Effector memory CD4-positive, alpha-beta T cell (primary cell): ENCODE measurements around the gene KIRREL3.

Experiments used
- DNase-seq, 3 donors: peaks; one replicate each; pipeline ENCODE4 v3.0.0-alpha.2; 2020
- H3K27ac ChIP-seq: 2 replicates; pipeline ENCODE4 v1.7.0; 2013; ENCODE audit warnings: mild to moderate bottlenecking, low read length, moderate library complexity; ENCODE audit not compliant: insufficient read depth, poor library complexity, severe bottlenecking
- H3K27me3 ChIP-seq: replicated peaks from 2 replicates; pipeline ENCODE4 v1.7.0; 2013; ENCODE audit warnings: mild to moderate bottlenecking, low read length; ENCODE audit not compliant: insufficient read depth, control insufficient read depth, poor library complexity, severe bottlenecking
- H3K36me3 ChIP-seq: 2 replicates; pipeline ENCODE4 v1.7.0; 2013; ENCODE audit warnings: mild to moderate bottlenecking, low read length, moderate library complexity; ENCODE audit not compliant: control insufficient read depth, insufficient read depth
- H3K4me1 ChIP-seq: 2 replicates; pipeline ENCODE4 v1.7.0; 2013; ENCODE audit warnings: low read length, mild to moderate bottlenecking; ENCODE audit not compliant: control insufficient read depth, insufficient read depth, poor library complexity, severe bottlenecking
- H3K4me3 ChIP-seq: 2 replicates; pipeline ENCODE4 v1.7.0; 2013; ENCODE audit warnings: low read length, low read depth, mild to moderate bottlenecking; ENCODE audit not compliant: insufficient read depth, poor library complexity, severe bottlenecking
- H3K9me3 ChIP-seq: 2 replicates; pipeline ENCODE4 v1.7.0; 2013; ENCODE audit warnings: mild to moderate bottlenecking, low read length, moderate library complexity; ENCODE audit not compliant: control insufficient read depth

Gene KIRREL3

DNA sequence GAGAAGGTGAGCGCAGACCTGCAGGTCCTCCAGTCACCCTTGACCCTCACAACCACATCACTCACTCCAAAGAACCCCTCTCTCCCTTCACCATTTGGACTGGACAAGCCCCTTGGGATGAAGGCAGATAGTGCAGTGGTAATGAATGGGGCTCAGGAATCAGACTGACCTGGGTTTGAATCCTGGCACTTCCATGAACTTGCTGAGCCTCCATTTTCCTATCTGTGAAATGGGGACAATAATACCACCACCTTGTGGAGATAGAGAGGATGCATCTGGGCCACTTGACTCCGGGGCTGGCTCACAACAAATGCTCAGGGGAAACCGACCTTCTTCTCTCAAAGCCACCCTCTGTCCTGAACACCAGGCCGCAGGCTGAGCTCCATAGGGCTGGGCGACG is 467.0 kb downstream of the KIRREL3 start:
- no peaks in the 10 kb centered on the region for H3K9me3 ChIP-seq
- no peak overlapping the region for H3K27ac ChIP-seq
- no peak for DNase-seq
- no peak overlapping the region for H3K4me3 ChIP-seq
- H3K36me3 ChIP-seq = no peaks in the 10 kb centered on the region
- H3K4me1 ChIP-seq = no peaks in the 10 kb centered on the region
- H3K27me3 ChIP-seq = no peaks in the 10 kb centered on the region

DNA sequence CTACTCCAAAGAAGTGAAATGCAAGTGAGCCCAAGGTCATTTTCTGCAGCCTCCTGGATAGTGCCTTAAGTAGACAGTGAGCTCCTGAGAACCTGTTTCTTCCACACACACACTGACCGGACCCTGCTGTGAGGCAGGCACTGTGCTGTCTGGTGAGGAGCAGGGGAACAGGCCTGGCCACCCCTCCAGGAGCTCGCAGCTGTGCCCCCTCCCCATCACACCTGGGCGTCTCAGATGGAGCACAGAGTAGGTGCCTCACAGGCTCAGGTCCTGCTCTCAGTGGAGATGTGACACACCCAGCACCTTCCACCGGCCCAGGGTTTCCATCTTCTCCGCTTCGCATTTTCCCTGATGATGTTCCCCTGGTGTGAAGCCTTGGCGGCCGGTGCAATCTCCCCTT is 470.2 kb downstream of the KIRREL3 start:
- H3K4me3 ChIP-seq = no peak overlapping the region
- no peaks in the 10 kb centered on the region for H3K36me3 ChIP-seq
- H3K4me1 ChIP-seq = no peaks in the 10 kb centered on the region
- H3K9me3 ChIP-seq = no peaks in the 10 kb centered on the region
- no peak overlapping the region for H3K27ac ChIP-seq
- DNase-seq = no peak
- H3K27me3 ChIP-seq = no peaks in the 10 kb centered on the region

DNA sequence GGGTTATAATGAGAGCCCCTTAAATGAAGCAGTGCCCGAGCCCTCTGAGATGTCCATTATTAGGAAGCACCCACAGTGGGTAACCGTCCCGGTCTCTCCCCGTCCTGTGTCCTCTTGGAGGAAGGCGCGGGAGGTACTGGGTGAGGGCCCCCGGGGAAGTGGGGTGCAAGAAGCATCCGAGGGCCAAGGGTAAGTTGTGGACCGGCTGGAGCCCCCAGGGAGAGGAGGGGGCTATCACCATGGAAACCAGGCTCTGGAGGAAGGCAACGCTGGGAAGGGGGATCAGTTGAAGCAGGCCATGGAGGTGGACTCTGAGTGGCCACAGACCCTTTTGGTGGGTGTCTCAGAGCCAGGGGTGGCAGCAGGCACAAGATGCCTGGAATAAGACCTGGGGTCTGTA is 471.5 kb downstream of the KIRREL3 start:
- Histone ChIP-seq H3K27me3 (no peaks in the 10 kb centered on the region), H3K4me3 (no peak overlapping the region), H3K27ac (no peak overlapping the region), H3K9me3 (no peaks in the 10 kb centered on the region), H3K4me1 (no peaks in the 10 kb centered on the region), H3K36me3 (no peaks in the 10 kb centered on the region)
- no peak for DNase-seq

DNA sequence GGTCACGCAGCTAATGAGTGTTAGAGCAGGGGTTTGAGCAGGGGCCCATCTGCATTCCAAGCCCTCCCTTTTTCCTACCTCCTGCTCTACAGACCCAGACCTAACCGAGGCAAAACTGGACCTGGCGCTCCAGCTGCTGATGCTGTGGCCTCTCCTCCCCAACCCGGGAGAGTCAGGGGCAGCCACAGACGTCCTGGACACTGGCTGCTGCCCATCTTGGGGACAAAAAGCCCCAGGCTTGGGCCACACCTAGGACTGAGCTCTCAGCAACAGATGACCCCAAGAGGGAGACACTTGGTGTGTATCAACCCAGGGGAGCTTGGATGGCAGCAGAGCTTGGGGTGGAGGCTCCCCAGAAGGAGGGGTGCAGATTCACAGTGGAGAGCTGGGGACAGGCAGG is 472.5 kb downstream of the KIRREL3 start:
- no peaks in the 10 kb centered on the region for H3K4me1 ChIP-seq
- H3K4me3 ChIP-seq = no peak overlapping the region
- H3K9me3 ChIP-seq = no peaks in the 10 kb centered on the region
- H3K27ac ChIP-seq = no peak overlapping the region
- no peaks in the 10 kb centered on the region for H3K36me3 ChIP-seq
- no peak for DNase-seq
- H3K27me3 ChIP-seq = no peaks in the 10 kb centered on the region

DNA sequence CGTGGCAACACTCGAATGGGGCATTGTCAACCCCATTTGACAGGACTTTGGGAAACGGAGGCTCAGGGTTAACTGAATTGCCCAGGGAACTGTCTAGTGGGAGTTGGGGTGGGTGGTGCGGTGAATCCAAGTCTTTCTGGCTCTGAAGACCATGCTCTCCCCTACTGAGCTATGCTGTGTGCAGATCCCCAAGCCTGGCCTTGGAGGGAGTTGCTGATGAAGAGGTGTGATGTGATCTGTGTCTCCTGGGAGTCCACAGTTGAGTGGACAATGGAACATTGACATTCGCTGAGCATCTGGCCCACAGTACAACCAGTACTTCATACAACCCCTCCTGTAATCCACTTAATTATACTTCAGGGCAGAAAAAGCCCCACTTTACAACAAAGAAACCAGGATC is 472.9 kb downstream of the KIRREL3 start:
- H3K4me1 ChIP-seq = no peaks in the 10 kb centered on the region
- DNase-seq = no peak
- H3K36me3 ChIP-seq = no peaks in the 10 kb centered on the region
- no peaks in the 10 kb centered on the region for H3K9me3 ChIP-seq
- H3K27ac ChIP-seq = no peak overlapping the region
- no peaks in the 10 kb centered on the region for H3K27me3 ChIP-seq
- H3K4me3 ChIP-seq = no peak overlapping the region

DNA sequence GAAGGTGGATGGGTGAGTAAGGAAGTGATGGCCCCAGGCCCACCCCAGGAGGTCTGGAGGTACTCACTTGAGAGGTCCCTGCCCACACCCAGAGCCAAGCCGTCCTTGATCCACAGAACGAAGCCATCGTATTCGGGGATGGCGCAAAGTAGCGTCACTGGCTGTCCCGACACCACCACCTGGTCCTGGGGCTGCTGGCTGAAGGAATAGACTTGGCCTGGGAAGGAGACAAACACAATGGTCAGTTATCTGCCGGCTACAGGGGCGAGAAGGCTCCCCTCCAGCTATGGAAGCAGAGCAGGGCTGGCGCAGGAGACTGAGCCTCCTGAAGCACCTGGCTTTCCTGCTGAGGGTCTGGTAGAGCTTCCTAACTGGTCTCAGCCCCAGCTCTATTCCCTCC is 474.1 kb downstream of the KIRREL3 start:
- no peaks in the 10 kb centered on the region for H3K36me3 ChIP-seq

DNA sequence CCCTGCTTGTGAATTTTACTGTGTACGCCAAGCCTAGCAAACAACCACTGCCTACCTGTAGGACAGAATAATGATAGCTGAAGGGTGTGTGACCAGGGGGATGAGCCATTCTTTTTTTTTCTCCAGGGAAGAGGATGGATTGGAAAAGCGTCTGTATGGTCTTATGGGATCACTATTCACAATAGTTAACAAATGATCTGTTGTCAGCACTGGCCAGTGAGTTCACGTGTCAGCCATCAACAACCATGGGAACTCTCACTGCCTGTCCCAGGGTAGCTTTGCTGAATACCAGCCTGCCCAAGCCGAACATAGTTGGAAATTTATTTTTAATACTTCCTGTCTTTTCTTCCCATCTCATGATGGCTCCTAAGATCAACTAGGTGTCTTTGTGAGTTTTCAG is 474.9 kb downstream of the KIRREL3 start:
- no peaks in the 10 kb centered on the region for H3K4me1 ChIP-seq
- H3K4me3 ChIP-seq = no peak overlapping the region
- H3K27me3 ChIP-seq = no peaks in the 10 kb centered on the region
- no peaks in the 10 kb centered on the region for H3K36me3 ChIP-seq
- DNase-seq = no peak
- H3K9me3 ChIP-seq = no peaks in the 10 kb centered on the region
- H3K27ac ChIP-seq = no peak overlapping the region

More for the DNA sequence above, 474.1 kb downstream of the KIRREL3 start:
- no peak for DNase-seq
- Histone ChIP-seq H3K4me3 (no peak overlapping the region), H3K27me3 (no peaks in the 10 kb centered on the region), H3K27ac (no peak overlapping the region), H3K9me3 (no peaks in the 10 kb centered on the region), H3K4me1 (no peaks in the 10 kb centered on the region)

DNA sequence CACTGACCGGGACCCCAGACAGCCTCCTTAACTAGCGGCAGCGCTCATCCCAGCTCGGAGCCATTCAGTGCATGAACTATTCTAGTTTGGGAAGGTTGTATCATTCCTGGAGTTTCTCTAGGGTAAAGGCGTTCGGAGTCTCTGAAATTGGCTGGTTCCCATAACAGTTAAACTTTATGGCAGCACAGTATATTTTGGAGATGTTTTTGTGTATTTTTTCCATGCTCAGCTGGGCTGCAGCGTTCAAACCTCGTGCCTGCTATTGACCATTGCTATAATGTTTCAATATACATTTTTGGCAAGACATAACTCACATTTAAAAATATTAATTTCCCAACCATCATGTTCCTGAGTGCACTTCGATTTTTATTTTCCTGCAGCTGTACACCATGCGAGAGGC is 475.4 kb downstream of the KIRREL3 start:
- H3K27me3 ChIP-seq = no peaks in the 10 kb centered on the region
- H3K4me3 ChIP-seq = no peak overlapping the region
- no peaks in the 10 kb centered on the region for H3K36me3 ChIP-seq
- H3K4me1 ChIP-seq = no peaks in the 10 kb centered on the region
- no peaks in the 10 kb centered on the region for H3K9me3 ChIP-seq
- H3K27ac ChIP-seq = no peak overlapping the region
- DNase-seq = no peak

DNA sequence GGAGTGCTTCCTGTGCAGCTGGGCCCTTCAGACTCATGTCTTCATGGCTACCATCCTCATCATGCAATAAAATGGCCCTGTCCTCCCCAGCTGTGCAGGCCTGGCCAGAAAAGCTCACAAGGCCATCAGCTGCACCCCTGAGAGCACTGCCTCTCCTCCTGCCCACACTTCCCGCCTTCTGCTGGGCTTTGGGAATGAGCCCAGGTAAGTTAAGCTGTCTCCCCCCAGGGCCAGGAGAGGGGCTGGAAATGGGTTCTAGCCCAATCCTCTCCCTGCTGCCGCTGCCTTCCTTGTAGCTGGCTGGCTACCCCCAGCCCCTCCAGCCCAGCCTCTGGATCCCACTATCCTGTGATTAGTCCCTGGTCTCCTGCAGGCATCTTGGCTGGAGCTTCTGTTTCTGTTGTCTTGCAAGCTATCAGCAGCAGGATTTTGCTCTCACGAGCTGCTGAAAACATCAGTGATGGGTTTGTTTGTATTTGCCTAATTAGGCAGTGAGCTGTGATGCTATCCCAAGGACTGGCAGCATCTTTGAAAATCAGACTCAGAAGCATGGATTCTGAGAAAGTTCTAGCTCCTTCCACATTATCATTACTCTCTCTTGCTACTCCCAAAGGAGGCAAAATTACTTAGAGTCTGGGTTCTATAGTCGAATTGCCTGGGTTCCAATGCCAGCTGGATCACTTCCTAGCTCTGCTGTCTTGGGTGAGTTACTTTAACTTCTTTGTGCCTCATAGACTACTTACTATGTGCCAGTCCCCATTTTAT is 476.9 kb downstream of the KIRREL3 start:
- H3K4me1 ChIP-seq = no peaks in the 10 kb centered on the region

DNA sequence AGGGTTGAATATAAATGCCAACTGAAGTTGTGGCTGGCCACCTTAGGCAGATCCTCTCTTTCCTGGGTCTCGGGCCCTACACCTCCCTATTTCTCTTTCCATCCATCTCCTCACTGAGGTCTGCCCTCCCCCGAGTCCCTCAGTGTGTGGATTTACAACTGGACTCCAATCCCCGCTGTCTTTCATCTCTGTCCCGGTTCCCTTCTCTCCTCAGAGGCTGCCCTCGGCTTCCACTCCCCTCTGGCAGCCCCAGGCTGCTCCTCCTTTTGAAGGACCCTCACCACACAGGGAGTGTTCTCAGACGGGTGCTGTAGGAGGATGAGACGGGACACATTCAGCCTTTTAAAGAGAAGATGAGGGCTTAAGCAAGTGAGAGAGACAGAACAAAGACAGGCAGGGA is 478.0 kb downstream of the KIRREL3 start:
- no peaks in the 10 kb centered on the region for H3K4me1 ChIP-seq
- no peak overlapping the region for H3K27ac ChIP-seq
- H3K27me3 ChIP-seq = no peaks in the 10 kb centered on the region
- H3K36me3 ChIP-seq = no peaks in the 10 kb centered on the region
- DNase-seq = no peak
- no peaks in the 10 kb centered on the region for H3K9me3 ChIP-seq
- H3K4me3 ChIP-seq = no peak overlapping the region

More for the DNA sequence above, 476.9 kb downstream of the KIRREL3 start:
- H3K4me3 ChIP-seq = no peak overlapping the region
- no peaks in the 10 kb centered on the region for H3K27me3 ChIP-seq
- no peak overlapping the region for H3K27ac ChIP-seq
- H3K36me3 ChIP-seq = no peaks in the 10 kb centered on the region
- no peaks in the 10 kb centered on the region for H3K9me3 ChIP-seq
- no peak for DNase-seq
